ENCODE measurements around the gene TNS3. TPM values are rescaled to one million over a fixed set of nuclear protein-coding genes. Genes with fewer than 3 reads are reported as not detected.

Gene TNS3
- polyA plus RNA-seq, result 12.5 TPM

GRCh38 chr7:47581804-47582763 is at the start of gene TNS3:
TNS3 (minus strand) TSS chr7:47582111; CDS start chr7:47439636, 142,475 bp downstream.
- H3K9me3 Mint-ChIP-seq, result peaks cover 0 to 2% (median 0%) of the 10 kb centered on the region in 3 donors
- peaks cover 3% of the 10 kb centered on the region for H3K27me3 Mint-ChIP-seq
- peaks cover 31 to 45% (median 43%) of the 10 kb centered on the region in 3 donors for H3K4me1 Mint-ChIP-seq
- peak within 1 kb of the TSS; percentile 85 to 95 (median 90) for H3K4me3 Mint-ChIP-seq
- H3K36me3 Mint-ChIP-seq, result no peaks in the 10 kb centered on the region
- peak within 1 kb of the TSS; percentile 59 to 93 (median 90) for H3K27ac Mint-ChIP-seq

GRCh38 chr7:47631711-47632110 is 49.8 kb upstream of the TNS3 start:
- no peaks in the 10 kb centered on the region for H3K36me3 Mint-ChIP-seq

GRCh38 chr7:47627580-47628283 is 45.8 kb upstream of the TNS3 start:
- H3K9me3 Mint-ChIP-seq, result no peaks in the 10 kb centered on the region
- H3K4me1 Mint-ChIP-seq, result peaks cover 36 to 52% (median 40%) of the 10 kb centered on the region in 3 donors
- peak overlapping the region in 3 of 4 donors; percentile 48 to 90 (median 72) for H3K4me3 Mint-ChIP-seq
- no peaks in the 10 kb centered on the region for H3K27me3 Mint-ChIP-seq
- H3K27ac Mint-ChIP-seq, result peak overlapping the region; percentile 1 to 91 (median 11)
- H3K36me3 Mint-ChIP-seq, result no peaks in the 10 kb centered on the region

More at GRCh38 chr7:47631711-47632110, 49.8 kb upstream of the TNS3 start:
- no peaks in the 10 kb centered on the region for H3K9me3 Mint-ChIP-seq
- H3K4me1 Mint-ChIP-seq, result peaks cover 14 to 32% (median 20%) of the 10 kb centered on the region in 3 donors
- peak overlapping the region in 2 of 3 donors; percentile 73 to 92 for H3K27ac Mint-ChIP-seq
- peak overlapping the region in 2 of 4 donors; percentile 7 to 13 for H3K4me3 Mint-ChIP-seq
- H3K27me3 Mint-ChIP-seq, result no peaks in the 10 kb centered on the region

GRCh38 chr7:47625861-47626715 is 44.2 kb upstream of the TNS3 start:
- Mint-ChIP-seq H3K9me3 (no peaks in the 10 kb centered on the region), H3K4me1 (peaks cover 46 to 57% (median 51%) of the 10 kb centered on the region in 3 donors), H3K4me3 (peak overlapping the region in 2 of 4 donors; percentile 63 to 81), H3K27ac (no peak overlapping the region), H3K36me3 (no peaks in the 10 kb centered on the region), H3K27me3 (no peaks in the 10 kb centered on the region)

GRCh38 chr7:47624689-47625088 is 42.8 kb upstream of the TNS3 start:
- Mint-ChIP-seq H3K27me3 (no peaks in the 10 kb centered on the region), H3K4me3 (peak overlapping the region in 1 of 4 donors; percentile 55), H3K9me3 (no peaks in the 10 kb centered on the region), H3K27ac (no peak overlapping the region), H3K4me1 (peaks cover 46 to 60% (median 51%) of the 10 kb centered on the region in 3 donors), H3K36me3 (no peaks in the 10 kb centered on the region)

GRCh38 chr7:47622946-47623640 is 41.2 kb upstream of the TNS3 start:
- peaks cover 44 to 52% (median 46%) of the 10 kb centered on the region in 3 donors for H3K4me1 Mint-ChIP-seq
- H3K27me3 Mint-ChIP-seq, result no peaks in the 10 kb centered on the region
- peak overlapping the region in 1 of 4 donors; percentile 39 for H3K4me3 Mint-ChIP-seq
- peak overlapping the region in 1 of 3 donors; percentile 22 for H3K27ac Mint-ChIP-seq
- peaks cover 0 to 2% (median 1%) of the 10 kb centered on the region in 3 donors for H3K9me3 Mint-ChIP-seq
- no peaks in the 10 kb centered on the region for H3K36me3 Mint-ChIP-seq

- peaks cover 38 to 47% (median 41%) of the 10 kb centered on the region in 3 donors for H3K4me1 Mint-ChIP-seq
Observed at GRCh38 chr7:47622586-47622945, 40.7 kb upstream of the TNS3 start.

GRCh38 chr7:47621979-47622561 is 40.2 kb upstream of the TNS3 start:
- peak overlapping the region in 3 of 4 donors; percentile 65 to 79 (median 70) for H3K4me3 Mint-ChIP-seq
- H3K27ac Mint-ChIP-seq, result peak overlapping the region in 2 of 3 donors; percentile 39 to 86
- peaks cover 2% of the 10 kb centered on the region for H3K36me3 Mint-ChIP-seq
- H3K27me3 Mint-ChIP-seq, result no peaks in the 10 kb centered on the region
- peaks cover 0 to 2% (median 1%) of the 10 kb centered on the region in 3 donors for H3K9me3 Mint-ChIP-seq
- peaks cover 33 to 42% (median 37%) of the 10 kb centered on the region in 3 donors for H3K4me1 Mint-ChIP-seq

More at GRCh38 chr7:47622586-47622945, 40.7 kb upstream of the TNS3 start:
- Mint-ChIP-seq H3K36me3 (peaks cover 2% of the 10 kb centered on the region), H3K27ac (peak overlapping the region in 2 of 3 donors; percentile 39 to 86), H3K9me3 (peaks cover 0 to 2% (median 1%) of the 10 kb centered on the region in 3 donors), H3K4me3 (peak overlapping the region in 3 of 4 donors; percentile 65 to 79 (median 70)), H3K27me3 (no peaks in the 10 kb centered on the region)

GRCh38 chr7:47621347-47621746 is 39.4 kb upstream of the TNS3 start:
- Mint-ChIP-seq H3K36me3 (peaks cover 2% of the 10 kb centered on the region), H3K4me3 (peak overlapping the region in 2 of 4 donors; percentile 71 to 79), H3K9me3 (peaks cover 0 to 2% (median 1%) of the 10 kb centered on the region in 3 donors), H3K27me3 (no peaks in the 10 kb centered on the region), H3K27ac (peak overlapping the region in 2 of 3 donors; percentile 47 to 78), H3K4me1 (peaks cover 30 to 38% (median 34%) of the 10 kb centered on the region in 3 donors)

- Mint-ChIP-seq H3K4me1 (peaks cover 21 to 26% (median 22%) of the 10 kb centered on the region in 3 donors), H3K9me3 (peaks cover 0 to 2% (median 1%) of the 10 kb centered on the region in 3 donors), H3K27me3 (no peaks in the 10 kb centered on the region), H3K4me3 (no peak overlapping the region), H3K27ac (no peak overlapping the region), H3K36me3 (peaks cover 2% of the 10 kb centered on the region)
Observed at GRCh38 chr7:47619806-47620205, 37.9 kb upstream of the TNS3 start.

- Mint-ChIP-seq H3K27me3 (no peaks in the 10 kb centered on the region), H3K4me1 (peaks cover 6 to 14% (median 8%) of the 10 kb centered on the region in 3 donors), H3K36me3 (peaks cover 2% of the 10 kb centered on the region), H3K27ac (peak overlapping the region in 1 of 3 donors; percentile 85), H3K9me3 (peaks cover 0 to 2% (median 1%) of the 10 kb centered on the region in 3 donors), H3K4me3 (no peak overlapping the region)
Observed at GRCh38 chr7:47617131-47617530, 35.2 kb upstream of the TNS3 start.

GRCh38 chr7:47614450-47614849 is 32.5 kb upstream of the TNS3 start:
- no peaks in the 10 kb centered on the region for H3K27me3 Mint-ChIP-seq
- no peak overlapping the region for H3K27ac Mint-ChIP-seq
- no peak overlapping the region for H3K4me3 Mint-ChIP-seq
- peaks cover 0 to 2% (median 1%) of the 10 kb centered on the region in 3 donors for H3K9me3 Mint-ChIP-seq
- H3K36me3 Mint-ChIP-seq, result peaks cover 2% of the 10 kb centered on the region
- H3K4me1 Mint-ChIP-seq, result peaks cover 0 to 3% (median 2%) of the 10 kb centered on the region in 3 donors

- Mint-ChIP-seq H3K36me3 (no peaks in the 10 kb centered on the region), H3K4me3 (no peak overlapping the region), H3K27me3 (no peaks in the 10 kb centered on the region), H3K9me3 (no peaks in the 10 kb centered on the region), H3K27ac (no peak overlapping the region), H3K4me1 (peaks cover 0 to 3% (median 2%) of the 10 kb centered on the region in 3 donors)
Observed at GRCh38 chr7:47611045-47611511, 29.2 kb upstream of the TNS3 start.

Measured in IgD-negative memory B cell (primary cell).